A673 (cell line): Measurements from ENCODE around the gene OXCT2.

Experiments
- CTCF ChIP-seq: fragments of 300-800, 200-600 bp; sonication (generic); conservative IDR thresholded peaks from 2 replicates; pipeline ENCODE4 v1.5.1; 2017; ENCODE audit warnings: low read depth, mild to moderate bottlenecking, antibody characterized with exemption, low read length, moderate library complexity, mixed read lengths
- EZH2 ChIP-seq: fragments of 200-600 bp; sonication (generic); IDR thresholded peaks from 2 replicates; pipeline ENCODE4 v1.6.1; 2017; ENCODE audit warnings: borderline replicate concordance, low read depth, mild to moderate bottlenecking, mixed read lengths, antibody characterized with exemption, low read length; ENCODE audit not compliant: poor library complexity, severe bottlenecking

- TF ChIP-seq CTCF, result no peak
- TF ChIP-seq EZH2, result no peak
Measured at GRCh38 chr1:39758556-39759435, 12.4 kb downstream of the OXCT2 start.
